ENCODE measurements around the gene DIP2C. TPM values are rescaled to one million over a fixed set of nuclear protein-coding genes. Genes with fewer than 3 reads are reported as not detected.

The DIP2C gene
- total RNA-seq, 2 donors from 2014 or later: 21.1 to 23.8 TPM

GRCh38 chr10:393787-394438 lies 295.6 kb downstream of the DIP2C start:
- Histone ChIP-seq H3K27me3 (no peaks in the 10 kb centered on the region), H3K36me3 (peaks cover 25% of the 10 kb centered on the region), H3K4me3 (no peak overlapping the region), H3K27ac (peak overlapping the region; percentile 51 to 53), H3K9me3 (no peaks in the 10 kb centered on the region), H3K4me1 (peaks cover 0 to 23% of the 10 kb centered on the region in 2 donors)
- peak; percentile 32 for DNase-seq (ENCODE audit: low spot score)
- no peak for TF ChIP-seq CTCF (IDR thresholded peaks at IDR 0.05)

- Histone ChIP-seq H3K27me3 (no peaks in the 10 kb centered on the region), H3K4me3 (no peak overlapping the region), H3K36me3 (peaks cover 25% of the 10 kb centered on the region), H3K4me1 (peaks cover 0 to 23% of the 10 kb centered on the region in 2 donors), H3K9me3 (no peaks in the 10 kb centered on the region), H3K27ac (no peak overlapping the region)
- DNase-seq (ENCODE audit: low spot score): peak; percentile 26
- no peak for TF ChIP-seq CTCF (IDR thresholded peaks at IDR 0.05)
Observed at GRCh38 chr10:393106-393745, 296.2 kb downstream of the DIP2C start.

- TF ChIP-seq CTCF (IDR thresholded peaks at IDR 0.05): no peak
- H3K4me3 ChIP-seq: no peak overlapping the region
Observed at GRCh38 chr10:392705-393037, 296.8 kb downstream of the DIP2C start.

DNA sequence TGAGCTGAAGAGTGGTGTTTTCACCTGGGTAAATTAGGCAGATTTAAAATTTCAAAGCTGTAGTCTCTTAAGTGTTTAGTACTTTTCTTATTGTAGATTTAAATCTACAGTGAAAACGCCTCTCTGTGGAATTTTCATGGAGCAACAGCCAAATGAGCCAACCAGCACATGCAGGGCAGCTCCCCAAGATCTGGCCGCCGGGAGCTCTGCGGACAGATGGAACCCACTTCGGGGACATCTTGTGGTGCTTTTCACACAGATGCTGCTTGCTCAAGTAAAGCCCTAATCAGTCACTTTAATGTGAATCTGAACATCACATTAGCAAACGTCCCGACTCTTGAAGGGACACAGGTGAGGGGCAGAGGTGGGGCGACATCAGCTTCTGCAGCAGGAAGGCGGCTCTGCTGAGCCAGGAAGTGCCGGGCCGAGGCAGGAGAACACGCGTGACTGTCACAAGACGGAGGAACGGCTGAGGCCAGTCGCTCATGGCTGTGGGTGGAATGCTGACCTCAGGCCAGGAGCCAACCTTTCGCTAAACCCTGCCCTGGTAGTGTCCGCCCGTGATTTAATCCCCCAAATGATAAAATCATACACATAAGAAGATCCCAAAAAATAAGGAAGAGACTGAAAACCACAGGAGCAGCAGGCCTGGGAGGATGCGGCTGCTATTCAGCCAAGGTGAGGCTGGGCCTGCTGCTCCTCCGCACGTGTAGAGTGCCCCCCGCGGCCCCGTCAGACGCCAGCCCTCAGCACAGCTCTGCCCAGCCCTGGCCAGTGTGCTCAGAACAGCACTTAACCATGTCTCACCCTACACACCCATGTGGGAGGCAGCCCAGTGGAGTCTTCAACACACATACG lies 297.4 kb downstream of the DIP2C start:
- no peak overlapping the region for H3K4me3 ChIP-seq
- no peaks in the 10 kb centered on the region for H3K27me3 ChIP-seq
- H3K4me1 ChIP-seq: peaks cover 0 to 18% of the 10 kb centered on the region in 2 donors
- DNase-seq (ENCODE audit: low spot score): no peak
- H3K36me3 ChIP-seq: peaks cover 32% of the 10 kb centered on the region
- H3K27ac ChIP-seq: no peak overlapping the region
- no peak for TF ChIP-seq CTCF (IDR thresholded peaks at IDR 0.05)
- no peaks in the 10 kb centered on the region for H3K9me3 ChIP-seq

More at GRCh38 chr10:392705-393037, 296.8 kb downstream of the DIP2C start:
- Histone ChIP-seq H3K9me3 (no peaks in the 10 kb centered on the region), H3K27ac (no peak overlapping the region), H3K36me3 (peaks cover 26% of the 10 kb centered on the region), H3K4me1 (peaks cover 0 to 23% of the 10 kb centered on the region in 2 donors), H3K27me3 (no peaks in the 10 kb centered on the region)
- no peak for DNase-seq (ENCODE audit: low spot score)

GRCh38 chr10:391305-391704 lies 298.2 kb downstream of the DIP2C start:
- no peak for TF ChIP-seq CTCF (IDR thresholded peaks at IDR 0.05)
- Histone ChIP-seq H3K4me3 (no peak overlapping the region), H3K9me3 (no peaks in the 10 kb centered on the region), H3K27me3 (no peaks in the 10 kb centered on the region), H3K36me3 (peaks cover 33% of the 10 kb centered on the region), H3K27ac (no peak overlapping the region), H3K4me1 (peaks cover 0 to 10% of the 10 kb centered on the region in 2 donors)
- no peak for DNase-seq (ENCODE audit: low spot score)
